GM12892 (cell line): Measurements from ENCODE around the gene LASP1NB.
A peak's percentile ranks its signal among the peaks of the same experiment; 100 is the strongest.
"Not testable (repeated sequence)": the region's sequence is repeated elsewhere in the genome, so short reads cannot be mapped to it uniquely, and the experiment has no call there.

ENCODE experiments used
- DNase-seq: peaks from one replicate; pipeline ENCODE4 v3.0.0; 2011; ENCODE audit not compliant: insufficient read length
- FAIRE-seq: peaks from 2 replicates; lab custom pipeline; 2011; peaks lifted over from hg19 to GRCh38; lab: Jason Lieb, UNC
- POLR2A ChIP-seq: IDR thresholded peaks from 2 replicates; pipeline ENCODE4 v1.6.1; 2011; ENCODE audit warnings: low read depth, low read length, control low read depth
- POLR2AphosphoS5 ChIP-seq: IDR thresholded peaks from 2 replicates; pipeline ENCODE4 v1.6.1; 2011; ENCODE audit warnings: low read depth, low read length, control low read depth
- TAF1 ChIP-seq: IDR thresholded peaks from 2 replicates; pipeline ENCODE4 v1.6.1; 2011; ENCODE audit warnings: low read depth, mild to moderate bottlenecking, control low read depth, low read length, borderline replicate concordance

LASP1NB gene

DNA sequence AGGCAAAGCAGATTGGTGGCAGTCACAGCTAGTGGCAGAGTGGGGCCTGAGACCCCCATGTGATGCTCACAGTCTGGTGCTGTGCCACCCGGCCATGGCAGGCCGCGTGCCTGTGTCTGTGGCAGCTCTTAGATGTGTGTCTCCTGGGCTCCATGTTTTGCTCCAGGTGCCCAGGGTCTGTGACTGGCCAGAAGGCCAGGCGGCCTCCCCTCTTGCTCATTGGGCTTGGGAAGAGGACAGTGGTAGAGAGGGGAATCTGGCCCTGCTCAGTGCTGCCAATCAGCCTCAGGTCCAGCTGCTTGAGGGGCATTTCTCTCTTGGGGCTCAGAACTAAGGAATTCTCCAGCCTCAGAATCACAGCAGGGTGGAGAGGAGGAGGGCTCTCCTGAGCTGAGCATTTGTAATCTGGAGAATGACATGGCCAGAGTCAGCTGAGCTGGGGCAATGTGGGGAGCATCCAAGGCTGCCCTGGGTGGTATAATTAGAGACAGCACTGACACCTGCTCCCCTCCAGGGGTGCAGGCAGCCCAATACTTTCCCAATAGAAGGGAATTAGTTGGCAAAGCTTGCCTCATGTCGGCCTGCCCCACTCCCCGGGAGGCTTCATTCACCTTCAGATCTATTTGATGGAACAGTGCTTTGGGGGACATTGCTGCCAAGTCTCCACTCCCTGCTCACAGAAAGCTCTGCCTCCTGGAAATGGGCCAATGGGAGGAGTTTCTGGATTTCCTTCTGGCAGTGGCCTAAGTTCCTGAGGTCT lies 2.7 kb upstream of the LASP1NB start:
- FAIRE-seq (no peak), DNase-seq (no peak)
- TF ChIP-seq POLR2AphosphoS5 (no peak), POLR2A (0 out of 2 replicates have a peak, but pooled peaks have one; percentile 27)

DNA sequence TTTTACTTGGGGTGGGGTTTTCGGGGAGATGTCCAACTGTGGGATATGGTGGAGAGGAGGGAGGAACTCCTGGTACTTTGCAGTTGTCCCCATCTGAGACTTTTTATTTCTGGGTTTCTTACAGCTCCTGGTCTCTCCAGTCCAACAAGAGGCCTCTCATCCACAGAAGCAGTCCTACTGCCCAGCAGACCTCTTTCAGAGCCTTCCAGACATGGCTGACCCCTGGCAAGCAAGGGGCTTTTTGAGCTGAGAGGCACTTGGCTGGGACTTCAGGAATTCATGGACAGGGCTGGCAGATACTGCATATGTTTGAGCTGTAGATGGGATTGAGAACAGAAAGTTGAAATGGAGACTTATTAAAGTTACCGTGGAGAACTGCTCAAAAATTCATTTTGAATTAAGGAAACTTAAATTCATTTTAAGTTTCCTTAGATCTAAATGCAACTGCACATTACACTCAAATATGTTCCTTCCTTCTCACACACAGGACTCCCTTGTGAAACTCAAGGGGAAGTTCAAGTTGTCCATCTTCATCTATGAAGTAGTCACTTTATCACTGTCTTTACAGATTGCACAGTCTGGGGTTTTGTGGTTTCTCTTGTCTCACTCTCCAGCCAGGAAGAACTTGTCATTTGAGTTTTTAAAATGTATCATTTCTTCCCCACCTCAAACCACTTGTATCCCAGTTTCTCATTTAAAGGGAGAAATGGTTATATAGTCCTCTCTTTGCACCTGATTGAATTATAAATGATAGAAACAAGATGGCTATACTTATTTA lies 1.1 kb downstream of the LASP1NB start:
- no peak for DNase-seq
- FAIRE-seq = peak; percentile 14
- TF ChIP-seq POLR2AphosphoS5 = no peak
- no peak for TF ChIP-seq TAF1
- no peak for TF ChIP-seq POLR2A

DNA sequence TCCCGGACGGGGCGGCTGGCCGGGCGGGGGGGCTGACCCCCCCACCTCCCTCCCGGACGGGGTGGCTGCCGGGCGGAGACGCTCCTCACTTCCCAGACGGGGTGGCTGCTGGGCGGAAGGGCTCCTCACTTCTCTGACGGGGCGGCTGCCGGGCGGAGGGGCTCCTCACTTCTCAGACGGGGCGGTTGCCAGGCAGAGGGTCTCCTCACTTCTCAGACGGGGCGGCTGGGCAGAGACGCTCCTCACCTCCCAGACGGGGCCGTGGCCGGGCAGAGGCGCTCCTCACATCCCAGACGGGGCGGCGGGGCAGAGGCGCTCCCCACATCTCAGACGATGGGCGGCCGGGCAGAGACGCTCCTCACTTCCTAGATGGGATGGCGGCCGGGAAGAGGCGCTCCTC lies 5.4 kb downstream of the LASP1NB start:
- not testable (repeated sequence) for FAIRE-seq

DNA sequence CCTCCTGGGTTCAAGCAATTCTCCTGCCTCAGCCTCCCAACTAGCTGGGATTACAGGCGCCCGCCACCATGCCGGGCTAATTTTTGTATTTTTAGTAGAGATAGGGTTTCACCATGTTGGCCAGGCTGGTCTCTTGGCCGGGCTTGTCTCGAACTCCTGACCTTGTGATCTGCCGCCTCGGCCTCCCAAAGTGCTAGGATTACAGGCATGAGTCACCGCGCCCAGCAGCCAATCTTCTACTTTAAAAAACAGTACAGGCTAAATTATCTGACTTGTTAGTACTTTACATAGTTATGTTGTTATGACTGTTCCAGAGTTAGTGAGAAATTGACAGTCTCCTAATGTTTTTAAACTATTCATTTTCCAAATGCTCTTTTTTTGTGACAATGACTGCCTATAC lies 8.5 kb downstream of the LASP1NB start:
- FAIRE-seq, DNase-seq: not testable (repeated sequence)

More for the DNA sequence above, 5.4 kb downstream of the LASP1NB start:
- DNase-seq = not testable (repeated sequence)

DNA sequence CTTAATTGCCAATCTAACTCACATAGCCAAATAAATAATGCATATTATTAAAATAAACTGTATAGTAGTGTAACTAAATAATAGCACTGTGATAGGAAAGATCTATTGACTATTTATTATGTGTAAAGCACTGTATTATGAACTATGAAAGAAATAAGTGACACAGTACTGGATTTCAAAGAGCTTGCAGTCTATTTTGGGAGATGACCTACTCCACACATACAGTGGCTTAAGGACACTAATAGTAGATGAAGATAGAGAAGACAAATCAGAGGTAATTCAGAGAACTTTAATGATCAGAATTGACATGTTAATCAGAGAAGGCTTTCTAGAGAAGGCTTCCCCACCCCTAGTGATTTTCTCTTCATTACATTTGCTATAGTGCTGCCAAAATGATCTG lies 14.6 kb downstream of the LASP1NB start:
- DNase-seq (no peak), FAIRE-seq (no peak)
- TF ChIP-seq POLR2A (no peak), POLR2AphosphoS5 (no peak), TAF1 (no peak)

DNA sequence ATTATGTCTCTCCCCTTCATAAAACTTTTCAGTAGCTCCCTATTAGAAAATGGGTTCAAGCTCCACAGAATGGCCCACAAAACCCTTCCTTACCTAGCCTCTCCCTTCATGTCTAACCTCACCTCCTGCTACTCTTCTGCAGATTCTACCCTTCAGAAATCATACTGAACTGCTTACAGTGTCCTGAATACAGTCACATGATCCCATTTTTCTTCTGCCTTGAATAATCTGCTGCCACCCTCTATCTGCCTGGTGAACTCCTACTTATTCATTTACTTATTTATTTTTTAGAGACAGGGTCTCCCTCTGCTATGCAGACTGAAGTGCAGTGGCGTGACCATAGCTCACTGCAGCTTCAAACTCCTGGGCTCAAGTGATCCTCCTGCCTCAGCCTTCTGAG lies 15.0 kb downstream of the LASP1NB start:
- no peak for DNase-seq
- no peak for FAIRE-seq
- no peak for TF ChIP-seq POLR2AphosphoS5
- no peak for TF ChIP-seq TAF1
- no peak for TF ChIP-seq POLR2A

DNA sequence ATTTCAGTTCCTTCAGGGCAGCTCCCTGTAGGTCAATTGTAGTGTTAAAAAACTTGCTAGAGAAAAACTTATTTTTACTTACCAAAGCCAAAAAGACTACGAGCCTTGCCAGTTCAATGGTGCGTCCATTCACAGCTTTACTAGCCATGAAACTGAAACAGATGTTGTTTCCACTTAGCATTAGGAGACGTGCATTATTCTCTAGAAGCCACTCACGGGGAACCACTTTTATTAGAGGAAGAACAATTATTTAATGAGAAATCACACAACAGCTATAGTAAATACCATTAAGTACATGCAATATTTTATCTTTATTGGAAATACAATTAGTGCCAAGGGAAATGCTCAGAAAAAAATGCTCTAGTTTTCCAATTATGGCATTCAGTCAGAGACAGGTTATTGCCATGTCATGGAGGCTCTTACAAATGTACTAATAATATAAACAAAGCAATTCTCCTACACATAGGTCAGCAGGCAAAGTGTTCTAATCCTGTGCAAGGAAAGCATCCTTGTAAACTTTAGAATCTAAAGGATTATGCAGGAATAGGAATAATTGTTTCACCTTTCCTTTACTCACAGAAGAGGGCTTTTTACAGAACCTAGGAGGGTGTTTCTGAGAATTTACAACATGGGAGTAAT lies 17.4 kb downstream of the LASP1NB start:
- FAIRE-seq = no peak
- TF ChIP-seq TAF1 = no peak
- TF ChIP-seq POLR2A = no peak
- no peak for TF ChIP-seq POLR2AphosphoS5

DNA sequence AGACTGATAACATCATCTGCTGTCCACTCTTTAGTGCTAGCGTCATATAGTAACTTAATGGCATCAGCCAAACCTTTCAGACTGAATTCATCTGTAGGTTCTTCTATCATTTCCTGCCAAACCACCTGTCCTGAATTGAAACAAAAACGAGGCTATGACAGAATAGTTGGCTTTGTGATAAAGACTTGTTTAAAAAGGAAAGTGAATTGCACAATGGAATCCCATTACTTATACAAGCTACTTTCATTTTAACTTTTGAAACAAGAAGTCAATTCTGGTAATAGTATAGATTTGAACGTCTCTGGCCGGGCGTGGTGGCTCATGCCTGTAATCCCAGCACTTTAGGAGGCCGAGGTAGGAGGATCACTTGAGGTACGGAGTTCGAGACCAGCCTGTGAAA lies 18.2 kb downstream of the LASP1NB start:
- TF ChIP-seq POLR2AphosphoS5 (no peak), POLR2A (no peak), TAF1 (no peak)
- no peak for DNase-seq
- peak; percentile 81 for FAIRE-seq

More for the DNA sequence above, 17.4 kb downstream of the LASP1NB start:
- no peak for DNase-seq

DNA sequence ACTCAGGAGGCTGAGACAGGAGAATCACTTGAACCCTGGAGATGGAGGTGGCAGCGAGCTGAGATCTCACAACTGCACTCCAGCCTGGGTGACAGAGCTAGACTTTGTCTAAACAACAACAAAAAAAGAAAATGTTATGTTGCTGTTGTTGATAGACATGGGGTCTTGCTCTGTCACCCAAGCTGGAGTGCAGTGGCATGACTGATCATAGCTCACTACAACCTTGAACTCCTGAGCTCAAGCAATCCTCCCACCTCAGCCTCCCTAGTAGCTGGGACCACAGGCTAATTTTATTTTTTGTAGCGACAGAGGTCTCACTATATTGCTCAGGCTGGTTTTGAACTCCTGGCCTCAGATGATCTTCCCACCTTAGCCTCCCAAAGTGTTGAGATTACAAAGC lies 21.8 kb downstream of the LASP1NB start:
- no peak for TF ChIP-seq TAF1
- no peak for TF ChIP-seq POLR2AphosphoS5
- no peak for TF ChIP-seq POLR2A
- FAIRE-seq = no peak
- DNase-seq = no peak

DNA sequence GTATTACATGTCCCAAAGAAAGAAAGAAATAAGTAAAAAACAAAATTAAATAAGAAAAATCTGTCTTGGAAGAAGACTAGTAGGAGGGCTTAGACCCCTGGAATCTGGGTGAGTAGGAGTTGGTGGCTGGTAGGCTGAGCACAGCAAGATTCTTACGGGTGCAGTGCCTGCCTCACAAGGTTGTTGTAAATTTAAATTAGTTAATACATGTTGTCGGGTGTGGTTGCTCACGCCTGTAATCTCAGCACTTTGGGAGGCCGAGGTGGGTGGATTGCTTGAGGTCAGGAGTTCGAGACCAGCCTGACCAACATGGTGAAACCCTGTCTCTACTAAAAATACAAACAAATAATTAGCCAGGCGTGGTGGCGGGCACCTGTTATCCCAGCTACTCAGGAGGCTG lies 28.4 kb downstream of the LASP1NB start:
- not testable (repeated sequence) for DNase-seq, FAIRE-seq

DNA sequence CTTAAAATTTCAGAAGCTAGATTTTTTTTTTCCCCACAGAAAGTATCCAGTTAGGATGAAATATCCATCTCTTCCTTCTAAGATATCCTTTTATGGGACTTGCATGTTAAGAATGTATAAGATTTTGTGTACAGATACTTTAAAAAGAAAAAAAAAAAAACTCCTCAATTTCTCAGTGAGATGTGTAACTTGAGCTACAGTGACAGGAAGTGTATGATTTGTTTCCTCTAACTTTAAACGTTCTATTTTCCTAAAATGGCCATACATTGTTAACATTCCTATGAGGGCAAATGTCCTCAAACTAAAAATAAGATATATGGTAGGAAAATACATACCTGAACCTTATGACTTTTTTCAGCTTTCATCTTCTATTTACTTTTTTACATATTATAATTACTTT lies 32.9 kb downstream of the LASP1NB start:
- FAIRE-seq (no peak), DNase-seq (no peak)
- TF ChIP-seq POLR2A (no peak), TAF1 (no peak), POLR2AphosphoS5 (no peak)

DNA sequence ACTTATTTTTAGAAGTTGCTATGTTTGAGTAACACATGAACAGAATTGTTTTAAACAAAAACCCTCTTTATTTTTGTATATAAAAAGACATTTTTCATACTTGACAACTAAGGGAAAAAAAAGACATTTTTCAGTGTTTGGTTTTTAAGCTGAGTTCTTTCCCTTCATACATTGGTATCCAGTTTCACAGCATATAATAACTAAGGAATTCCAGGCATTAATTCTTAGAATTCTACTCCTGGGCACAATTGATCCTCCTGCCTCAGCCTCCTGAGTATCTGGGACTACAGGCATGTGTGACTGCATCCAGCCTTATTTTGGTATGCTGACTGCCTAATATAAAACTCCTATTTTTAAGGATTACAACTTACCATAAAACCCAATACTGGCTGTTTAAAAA lies 33.3 kb downstream of the LASP1NB start:
- TF ChIP-seq POLR2AphosphoS5 = no peak
- no peak for TF ChIP-seq POLR2A
- TF ChIP-seq TAF1 = no peak
- FAIRE-seq = no peak
- no peak for DNase-seq
